GM21619 (cell line): ENCODE measurements around the gene C5orf46.

ENCODE experiments used
- ATAC-seq: cut with Tn5 transposase; IDR thresholded peaks from one replicate; pipeline ENCODE4 v1.9.1; 2021; ENCODE audit not compliant: unreplicated experiment

Gene C5orf46

DNA sequence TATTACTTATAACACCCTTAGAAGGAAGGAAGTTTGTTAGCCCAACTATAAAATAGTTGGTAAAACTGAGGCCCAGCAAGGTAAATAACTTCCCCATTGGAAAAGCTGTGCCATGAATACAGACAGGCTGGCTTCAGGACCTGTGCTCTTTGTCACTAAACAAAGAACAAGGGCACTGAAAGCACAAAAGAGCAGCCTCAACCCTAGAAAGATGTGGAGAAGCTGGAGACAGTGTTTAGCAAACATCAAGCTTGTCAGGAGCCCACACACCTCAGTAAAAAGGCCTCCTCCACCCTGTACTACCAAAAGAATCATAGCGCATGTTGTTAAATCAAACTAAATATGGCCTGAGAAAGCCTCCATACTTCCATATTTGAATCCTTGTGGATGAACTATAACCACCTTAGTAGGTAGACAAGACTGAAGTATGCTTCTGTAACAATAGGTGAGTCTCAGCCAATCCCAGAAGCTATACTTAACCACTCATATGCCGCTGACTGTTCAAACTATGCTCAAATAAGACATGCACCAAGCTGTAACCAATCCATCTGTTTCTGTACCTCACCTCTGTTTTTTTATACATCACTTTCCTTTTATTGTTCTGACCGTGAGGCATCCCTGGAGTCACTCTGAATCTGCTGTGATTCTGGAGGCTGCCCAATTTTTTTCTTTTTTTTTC is 46.2 kb downstream of the C5orf46 start:
- no peak for ATAC-seq

DNA sequence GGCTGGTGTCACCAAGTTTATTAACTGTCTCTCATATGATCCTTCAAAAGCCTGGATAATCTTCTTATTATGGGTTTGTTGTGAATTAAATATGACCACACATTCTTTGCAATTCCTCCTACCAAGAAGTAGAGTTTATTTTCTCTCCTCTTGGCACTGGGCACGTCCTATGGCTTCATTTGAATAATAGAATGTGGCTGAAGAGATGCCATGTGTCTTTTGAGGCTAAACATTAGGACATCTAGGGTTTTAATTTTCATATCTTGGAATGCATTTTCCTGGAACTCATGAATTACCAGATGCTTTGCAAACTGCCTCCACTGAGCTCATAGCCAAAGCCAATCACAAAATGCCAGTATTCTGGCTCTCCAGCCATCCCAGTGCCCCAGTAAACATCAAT is 47.8 kb downstream of the C5orf46 start:
- no peak for ATAC-seq

DNA sequence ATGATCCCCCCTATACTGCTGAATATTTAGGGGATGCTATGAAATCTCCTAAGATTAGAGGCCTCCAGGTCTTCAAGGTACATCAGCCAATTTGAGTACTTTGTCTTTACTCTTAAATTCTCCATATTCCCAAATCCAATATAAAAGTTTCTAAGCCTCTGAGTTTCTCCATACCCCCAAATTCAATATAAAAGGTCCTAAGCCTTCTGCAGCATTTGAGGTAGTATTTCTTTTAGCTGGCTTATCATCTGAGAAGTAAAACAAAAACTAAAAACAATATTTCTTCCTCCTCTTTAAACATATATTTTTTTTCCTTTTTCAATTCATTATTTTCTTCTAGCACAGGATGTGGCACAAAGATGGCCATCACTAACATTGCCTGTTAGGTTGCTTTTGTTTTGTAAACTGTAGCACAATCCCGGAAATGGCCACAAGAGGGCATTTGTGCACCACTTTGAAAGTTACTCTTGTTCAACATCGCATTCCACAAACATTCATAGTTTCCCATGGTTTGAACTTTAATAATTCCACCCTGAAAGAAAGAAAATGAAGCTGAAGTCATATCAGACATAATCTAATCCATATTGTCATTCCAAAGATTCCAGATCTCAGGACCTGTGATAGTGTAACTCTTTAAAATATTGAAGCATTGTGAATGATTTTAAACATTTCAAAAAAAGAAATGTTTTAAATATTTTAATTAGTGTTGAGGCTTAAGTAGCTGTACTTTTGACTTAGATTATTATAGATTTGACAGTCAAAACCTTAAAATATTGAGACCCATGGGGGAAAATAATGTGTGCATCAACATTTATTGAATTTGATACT is 48.8 kb downstream of the C5orf46 start:
- no peak for ATAC-seq

DNA sequence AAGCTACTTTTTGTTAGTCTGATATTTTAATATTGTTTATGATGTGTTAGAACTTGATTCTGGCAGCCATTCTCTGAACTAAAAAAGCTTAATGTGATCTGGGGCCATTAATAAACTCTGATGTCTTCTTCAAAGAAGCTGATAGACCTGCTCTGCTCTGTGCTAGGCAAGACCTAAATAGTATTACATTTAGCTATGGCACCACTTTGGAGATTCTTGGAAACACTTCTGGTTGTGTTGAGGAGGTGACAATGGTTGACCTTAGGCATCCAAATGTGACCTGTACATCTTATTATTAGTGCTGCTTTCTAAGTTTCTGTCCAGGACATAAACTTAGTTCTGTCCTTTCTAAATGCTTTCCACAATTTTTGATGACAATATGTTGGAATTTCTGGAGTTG is 49.5 kb downstream of the C5orf46 start:
- ATAC-seq, result no peak

DNA sequence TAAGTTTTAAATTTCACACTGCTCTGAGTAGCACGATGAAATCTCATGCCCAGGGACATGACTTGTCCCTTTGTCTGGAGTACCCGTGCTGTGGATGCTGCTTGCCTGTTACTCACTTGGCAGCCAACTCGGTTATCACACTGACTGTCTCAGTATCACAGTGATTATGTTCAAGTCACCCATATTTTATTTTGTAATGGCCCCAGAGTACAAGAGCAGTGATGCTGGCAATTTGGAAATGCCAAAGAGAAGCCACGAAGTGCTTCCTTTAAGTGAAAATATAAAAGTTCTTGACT is 50.6 kb downstream of the C5orf46 start:
- ATAC-seq, result no peak

DNA sequence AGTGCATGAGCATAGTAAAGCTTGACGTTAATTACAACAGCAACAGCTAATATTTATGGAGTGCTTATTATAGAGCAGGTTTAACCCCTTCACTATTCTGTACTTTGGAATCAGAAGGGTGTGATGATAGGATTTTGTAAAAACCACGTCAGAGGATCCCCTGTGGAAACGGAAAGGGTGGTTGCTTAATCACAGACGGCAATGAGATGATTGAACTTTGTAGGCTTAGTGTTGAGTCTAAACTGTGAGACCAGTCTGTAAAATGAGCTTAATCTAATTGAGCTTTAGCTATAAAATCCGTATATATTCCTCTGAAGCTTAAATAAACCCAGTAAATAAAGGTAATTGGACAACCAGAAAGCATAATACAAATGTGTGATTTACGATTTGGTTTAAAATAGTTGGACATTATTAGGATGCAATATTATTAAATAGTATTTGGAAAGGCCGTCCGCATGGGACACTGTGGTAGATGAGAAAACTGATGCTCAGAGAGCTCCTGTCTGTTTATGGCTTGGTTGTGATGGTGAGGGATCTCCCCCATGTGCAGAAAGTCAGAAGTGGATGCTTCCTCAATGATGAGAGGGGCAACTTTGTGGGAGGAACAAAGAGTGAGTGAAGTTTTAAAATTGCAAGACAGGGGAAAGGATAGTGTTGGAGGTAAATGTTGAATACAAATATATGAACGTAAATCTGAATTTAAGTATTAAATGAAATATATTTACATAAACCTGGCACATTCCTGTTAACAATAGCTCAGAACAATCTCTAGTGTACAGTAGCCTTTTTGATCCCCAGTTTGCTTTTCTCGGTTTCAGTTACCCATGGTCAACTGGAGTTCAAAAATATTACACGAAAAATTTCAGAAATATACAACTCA is 51.2 kb downstream of the C5orf46 start:
- ATAC-seq, result no peak

DNA sequence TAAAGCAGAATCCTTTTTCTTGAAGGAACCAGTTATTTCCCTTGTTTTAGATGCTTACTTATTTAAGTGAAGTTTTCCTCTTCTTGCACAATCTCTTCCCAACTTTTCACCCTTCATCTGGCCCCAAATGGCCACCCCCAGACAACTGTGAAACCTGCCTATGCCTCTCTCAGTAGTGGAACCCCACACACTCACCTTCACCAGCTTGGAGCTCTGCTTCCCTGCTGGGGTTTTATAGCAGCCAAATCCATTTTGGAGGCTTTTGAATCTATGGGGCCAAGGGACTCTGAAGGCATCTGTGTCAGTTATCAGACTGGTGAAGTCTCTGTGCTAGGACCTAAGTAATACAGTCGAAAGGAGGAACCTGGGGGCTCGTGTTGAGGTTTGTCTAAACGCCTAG is 52.0 kb downstream of the C5orf46 start:
- no peak for ATAC-seq

DNA sequence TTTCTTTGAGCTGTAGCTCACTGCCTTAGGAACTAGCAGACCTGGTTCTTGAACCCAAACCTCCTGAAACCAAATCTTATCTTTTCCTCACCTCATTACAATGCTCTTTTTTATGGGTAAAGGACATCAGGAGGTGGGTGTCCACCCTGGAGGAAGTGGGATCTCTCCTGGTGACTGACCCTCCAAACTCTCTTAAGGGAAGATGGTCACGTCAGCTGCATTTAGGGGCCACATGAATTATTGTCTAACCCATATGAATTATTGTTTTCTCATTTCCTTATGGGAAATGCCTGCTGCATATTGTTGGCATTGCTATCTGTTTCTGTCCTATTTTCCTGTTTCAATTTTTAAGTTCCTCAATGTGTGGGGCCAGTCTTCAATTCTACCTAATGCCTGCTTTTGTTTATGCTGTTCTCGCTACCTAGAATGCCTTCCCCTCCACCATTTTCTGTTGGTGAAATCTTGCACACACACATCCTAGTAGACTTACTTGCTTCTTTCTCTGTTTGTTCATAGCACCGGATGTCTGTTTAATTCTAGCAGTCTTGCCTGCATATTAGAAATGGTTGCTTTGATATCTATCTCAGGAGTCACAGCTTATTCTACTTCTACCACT is 52.9 kb downstream of the C5orf46 start:
- ATAC-seq, result no peak

DNA sequence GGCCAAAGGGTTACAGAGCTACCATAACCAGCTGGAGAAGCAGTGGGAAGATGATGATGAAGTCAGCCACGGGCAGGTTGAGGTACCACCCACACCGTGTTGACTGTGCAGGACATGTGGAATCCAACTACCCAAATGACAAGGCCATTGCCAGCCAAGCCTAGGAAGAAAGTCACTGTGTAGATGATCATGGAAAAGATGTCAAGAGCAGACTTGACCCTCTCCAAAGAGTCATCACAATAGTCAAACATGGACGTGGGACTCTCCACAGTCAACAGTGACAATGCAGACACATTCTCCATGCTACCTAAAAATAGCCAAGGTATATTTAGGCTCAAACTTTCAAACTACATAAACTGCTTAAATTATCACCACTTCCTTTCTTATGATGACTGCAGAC is 54.0 kb downstream of the C5orf46 start:
- ATAC-seq, result no peak

DNA sequence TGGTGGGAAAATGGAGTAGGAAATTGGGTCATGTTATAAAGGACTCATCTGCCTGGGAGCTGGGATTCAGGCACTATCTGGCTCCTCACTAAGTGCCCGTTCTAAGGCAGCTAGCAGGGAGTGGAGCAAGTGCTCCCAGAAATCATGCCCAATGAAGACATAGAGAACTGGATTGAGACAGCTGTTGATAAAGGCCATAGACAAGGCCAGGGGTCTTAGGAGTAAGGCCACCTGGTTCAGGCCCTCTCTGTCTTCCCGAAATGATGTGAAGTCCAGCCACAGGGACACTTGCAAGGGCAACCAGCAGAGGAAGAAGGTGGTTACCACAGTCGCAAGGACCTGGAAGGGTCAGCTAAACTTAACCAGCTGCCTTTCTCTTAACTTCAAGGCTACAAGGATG is 54.8 kb downstream of the C5orf46 start:
- no peak for ATAC-seq

DNA sequence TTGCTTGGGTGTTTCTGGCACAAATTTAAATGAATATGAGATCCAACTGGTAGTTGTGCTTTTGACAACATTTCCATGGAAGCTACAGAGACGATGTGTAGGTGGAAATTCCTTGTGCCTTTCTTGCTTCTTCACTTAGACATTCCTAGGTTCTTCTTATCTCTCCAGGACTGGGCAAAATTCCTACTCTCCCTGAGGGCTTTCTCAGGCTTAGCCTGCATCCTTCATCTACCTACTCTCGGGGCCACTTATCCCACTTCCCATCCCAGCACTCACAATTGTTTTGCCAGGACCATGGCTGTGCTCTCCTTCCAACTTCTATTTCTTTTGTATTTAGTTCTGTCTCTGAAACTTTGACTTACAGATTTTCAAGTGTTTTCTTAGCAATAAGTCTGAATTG is 57.1 kb downstream of the C5orf46 start:
- ATAC-seq, result no peak

DNA sequence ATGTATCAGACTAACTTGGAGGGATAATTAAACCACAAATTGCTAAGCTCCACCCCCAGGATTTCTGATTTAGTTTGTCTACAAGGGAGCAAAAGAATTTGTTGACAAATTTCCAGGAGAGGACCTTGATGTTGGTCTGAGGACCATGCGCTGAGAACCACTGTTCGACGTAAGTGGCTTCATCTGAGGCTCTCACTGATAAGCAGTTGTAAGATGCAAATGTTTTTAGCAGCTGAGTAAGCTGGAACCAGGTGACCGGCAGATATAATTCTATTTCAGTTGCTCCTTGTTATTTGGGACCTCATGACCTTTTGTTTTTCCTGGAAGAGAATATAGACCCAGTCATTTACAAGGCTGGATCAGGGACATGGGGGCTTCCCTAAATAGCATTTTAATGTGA is 60.7 kb downstream of the C5orf46 start:
- no peak for ATAC-seq

DNA sequence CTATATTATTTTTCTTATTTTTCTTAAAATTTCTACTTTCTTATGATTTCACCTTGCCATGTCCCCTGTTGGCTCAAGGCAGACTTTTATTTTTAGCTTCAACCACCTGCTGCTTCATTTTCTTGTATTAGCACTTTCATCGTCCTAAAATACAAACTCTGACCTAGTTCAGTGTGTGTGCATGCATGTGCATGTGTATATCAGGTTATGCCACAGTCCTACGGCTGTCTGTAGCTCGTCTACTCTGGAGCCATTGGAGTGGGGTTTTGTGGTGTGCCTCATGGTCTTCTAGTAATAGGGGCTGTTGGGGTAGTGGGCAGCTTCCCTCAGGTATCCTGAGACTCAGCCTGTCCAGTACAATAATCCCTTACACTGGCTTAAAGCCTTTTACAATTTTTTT is 61.5 kb downstream of the C5orf46 start:
- ATAC-seq, result no peak

DNA sequence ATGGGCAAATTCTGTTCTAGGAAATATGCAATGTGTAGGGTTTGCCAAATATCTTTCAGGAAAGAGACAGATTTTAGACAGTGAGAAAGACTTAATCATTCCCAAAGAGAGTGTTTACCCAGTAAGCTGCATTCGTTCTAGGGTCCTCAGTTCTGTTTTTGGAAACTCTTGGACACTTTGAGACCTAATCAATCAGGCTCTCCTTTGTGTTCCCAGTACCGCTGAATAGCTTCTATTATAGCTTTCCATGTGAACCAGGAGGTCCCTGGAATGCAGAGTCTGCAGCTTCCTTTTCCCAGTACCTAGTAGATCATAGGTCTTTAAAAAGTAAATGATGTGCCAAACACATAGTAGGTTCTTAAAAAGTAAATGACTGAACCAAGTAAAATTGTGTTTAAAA is 63.5 kb downstream of the C5orf46 start:
- no peak for ATAC-seq
